GM04503 (cell line): Measurements from ENCODE around the gene CXCL10.

Experiments used
- DNase-seq: peaks from one replicate; pipeline ENCODE4 v3.0.0-alpha.2; 2012; ENCODE audit warnings: low read depth

Gene CXCL10

GRCh38 chr4:75989846-75990528 is 33.3 kb downstream of the CXCL10 start:
- DNase-seq = no peak

GRCh38 chr4:75985116-75985515 is 38.2 kb downstream of the CXCL10 start:
- peak; percentile 88 for DNase-seq

GRCh38 chr4:75980576-75980975 is 42.7 kb downstream of the CXCL10 start:
- no peak for DNase-seq

GRCh38 chr4:75976177-75976576 is 47.1 kb downstream of the CXCL10 start:
- DNase-seq = no peak

- no peak for DNase-seq
Measured at GRCh38 chr4:75973766-75974165, 49.5 kb downstream of the CXCL10 start.
